HL-60 (cell line): ENCODE measurements around the gene NR3C2.
A peak's percentile ranks its signal among the peaks of the same experiment; 100 is the strongest.

Source experiments
- DNase-seq, 2 experiments: peaks; one replicate each; pipeline ENCODE4 v3.0.0-alpha.2; 2010 to 2020; ENCODE audit warnings: low read depth in 1 of 2, low spot score in 1 of 2
- H3K27ac ChIP-seq: fragments of 250-450 bp; sonication (Bioruptor Pico); replicated peaks from 2 replicates; pipeline ENCODE4 v1.5.1; 2020; ENCODE audit warnings: mild to moderate bottlenecking, moderate library complexity
- H3K27me3 ChIP-seq: fragments of 250-450 bp; sonication (Bioruptor Pico); 2 replicates; pipeline ENCODE4 v1.5.1; 2021; ENCODE audit warnings: mild to moderate bottlenecking, moderate library complexity; ENCODE audit not compliant: insufficient read depth, poor library complexity, severe bottlenecking
- H3K4me3 ChIP-seq: replicated peaks from 2 replicates; pipeline ENCODE4 v1.5.1; 2011; ENCODE audit warnings: mild to moderate bottlenecking, control low read depth, low read length; ENCODE audit not compliant: insufficient read depth
- CTCF ChIP-seq: IDR thresholded peaks from one replicate; pipeline ENCODE4 v1.5.1; 2011; ENCODE audit warnings: low read length, control low read depth, inconsistent platforms; ENCODE audit not compliant: insufficient read depth
- GABPA ChIP-seq: IDR thresholded peaks from 2 replicates; pipeline ENCODE4 v1.6.1; 2012; ENCODE audit warnings: low read depth
- POLR2AphosphoS5 ChIP-seq: IDR thresholded peaks from 2 replicates; pipeline ENCODE4 v1.6.1; 2012; ENCODE audit warnings: low read depth
- REST ChIP-seq: IDR thresholded peaks from 2 replicates; pipeline ENCODE4 v1.6.1; 2012; ENCODE audit warnings: low read depth; ENCODE audit not compliant: insufficient replicate concordance
- SPI1 ChIP-seq: IDR thresholded peaks from 2 replicates; pipeline ENCODE4 v1.6.1; 2012; ENCODE audit warnings: low read depth, mild to moderate bottlenecking, borderline replicate concordance

Gene NR3C2

GRCh38 chr4:148030193-148030873 lies 411.9 kb downstream of the NR3C2 start:
- no peaks in the 10 kb centered on the region for H3K27me3 ChIP-seq
- peak in 1 of 2 experiments; percentile 31 for DNase-seq
- peak overlapping the region; percentile 38 for H3K27ac ChIP-seq
- H3K4me3 ChIP-seq, result no peak overlapping the region
- TF ChIP-seq REST (no peak), GABPA (no peak), POLR2AphosphoS5 (no peak), SPI1 (no peak), CTCF (no peak)

GRCh38 chr4:148029781-148030180 lies 412.4 kb downstream of the NR3C2 start:
- DNase-seq, result no peak
- Histone ChIP-seq H3K27ac (peak overlapping the region; percentile 38), H3K27me3 (no peaks in the 10 kb centered on the region), H3K4me3 (no peak overlapping the region)
- no peak for TF ChIP-seq REST
- TF ChIP-seq CTCF, result no peak
- no peak for TF ChIP-seq POLR2AphosphoS5
- no peak for TF ChIP-seq GABPA
- no peak for TF ChIP-seq SPI1
